Mesothelial cell of epicardium (in vitro differentiated cells): ENCODE data around the gene ZNFX1. TPM values are rescaled to one million over a fixed set of nuclear protein-coding genes. Genes with fewer than 3 reads are reported as not detected.

Experiments
- DNase-seq, 2 experiments: peaks; one replicate each; pipeline ENCODE4 v3.0.0; 2021; ENCODE audit warnings: low spot score in 2 of 2; ENCODE audit not compliant: unreplicated experiment in 2 of 2
- H3K27ac Mint-ChIP-seq: 2 replicates; pipeline ENCODE4 v1.8.0; 2021; ENCODE audit warnings: mixed read lengths
- H3K27me3 Mint-ChIP-seq: 2 replicates; pipeline ENCODE4 v1.8.0; 2021; ENCODE audit warnings: low read depth, mixed read lengths
- H3K36me3 Mint-ChIP-seq: 2 replicates; pipeline ENCODE4 v1.8.0; 2021; ENCODE audit warnings: mixed read lengths
- H3K4me1 Mint-ChIP-seq: 2 replicates; pipeline ENCODE4 v1.8.0; 2021; ENCODE audit warnings: mixed read lengths
- H3K4me3 Mint-ChIP-seq: 2 replicates; pipeline ENCODE4 v1.8.0; 2021; ENCODE audit warnings: mild to moderate bottlenecking, moderate library complexity, mixed read lengths
- H3K9me3 Mint-ChIP-seq: 2 replicates; pipeline ENCODE4 v1.8.0; 2021; ENCODE audit warnings: mixed read lengths
- CTCF ChIP-seq: fragments of 200-600 bp; sonication (generic); IDR thresholded peaks from one replicate; pipeline ENCODE4 v1.5.0; 2021; ENCODE audit warnings: antibody characterized with exemption; ENCODE audit not compliant: unreplicated experiment
- total RNA-seq: library from RNA; stranded (reverse); gene quantifications from 3 replicates; pipeline ENCODE4 v1.2.1, GENCODE V29; 2021

The ZNFX1 gene
- total RNA-seq, 1 donor from 2014 or later = 16.8 TPM

- Mint-ChIP-seq H3K36me3 (peaks cover 1% of the 10 kb centered on the region), H3K9me3 (no peaks in the 10 kb centered on the region), H3K27me3 (no peaks in the 10 kb centered on the region), H3K4me3 (peak overlapping the region; percentile 32), H3K27ac (peak overlapping the region; percentile 79), H3K4me1 (peaks cover 20% of the 10 kb centered on the region)
- DNase-seq = peak; percentile 92 to 98
- peak; percentile 95 for TF ChIP-seq CTCF
Observed at GRCh38 chr20:49216991-49217578, 60.8 kb downstream of the ZNFX1 start.

GRCh38 chr20:49215232-49215631, 62.6 kb downstream of the ZNFX1 start:
- TF ChIP-seq CTCF = no peak
- Mint-ChIP-seq H3K4me3 (no peak overlapping the region), H3K27ac (no peak overlapping the region), H3K36me3 (peaks cover 1% of the 10 kb centered on the region), H3K4me1 (peaks cover 14% of the 10 kb centered on the region), H3K27me3 (no peaks in the 10 kb centered on the region), H3K9me3 (peaks cover 7% of the 10 kb centered on the region)
- no peak for DNase-seq

- H3K27ac Mint-ChIP-seq = no peak overlapping the region
Observed at GRCh38 chr20:49214571-49214970, 63.3 kb downstream of the ZNFX1 start.

GRCh38 chr20:49210757-49211110, 67.1 kb downstream of the ZNFX1 start:
- H3K4me3 Mint-ChIP-seq = no peak overlapping the region
- H3K36me3 Mint-ChIP-seq = no peaks in the 10 kb centered on the region
- H3K27me3 Mint-ChIP-seq = no peaks in the 10 kb centered on the region
- H3K27ac Mint-ChIP-seq = no peak overlapping the region
- no peak for DNase-seq
- TF ChIP-seq CTCF = no peak
- peaks cover 11% of the 10 kb centered on the region for H3K9me3 Mint-ChIP-seq
- H3K4me1 Mint-ChIP-seq = no peaks in the 10 kb centered on the region

More at GRCh38 chr20:49214571-49214970, 63.3 kb downstream of the ZNFX1 start:
- Mint-ChIP-seq H3K27me3 (no peaks in the 10 kb centered on the region), H3K4me3 (no peak overlapping the region), H3K36me3 (peaks cover 1% of the 10 kb centered on the region), H3K4me1 (peaks cover 8% of the 10 kb centered on the region), H3K9me3 (peaks cover 11% of the 10 kb centered on the region)
- TF ChIP-seq CTCF = no peak
- DNase-seq = no peak

- no peak for TF ChIP-seq CTCF
- no peak for DNase-seq
- no peak overlapping the region for H3K4me3 Mint-ChIP-seq
Observed at GRCh38 chr20:49210101-49210756, 67.6 kb downstream of the ZNFX1 start.

More at GRCh38 chr20:49210101-49210756, 67.6 kb downstream of the ZNFX1 start:
- H3K36me3 Mint-ChIP-seq = no peaks in the 10 kb centered on the region
- H3K9me3 Mint-ChIP-seq = peaks cover 11% of the 10 kb centered on the region
- H3K27me3 Mint-ChIP-seq = no peaks in the 10 kb centered on the region
- no peak overlapping the region for H3K27ac Mint-ChIP-seq
- no peaks in the 10 kb centered on the region for H3K4me1 Mint-ChIP-seq
